ENCODE data around the gene SMC4. TPM values are rescaled to one million over a fixed set of nuclear protein-coding genes. Genes with fewer than 3 reads are reported as not detected.

Gene SMC4
- total RNA-seq, 2 experiments from 2014 or later = 149 to 154 TPM

GRCh38 chr3:160464321-160464720, 64.9 kb downstream of the SMC4 start:
- peaks cover 9% of the 10 kb centered on the region for H3K27me3 Mint-ChIP-seq
- TF ChIP-seq CTCF (IDR thresholded peaks at IDR 0.05) = no peak
- DNase-seq (no peak), ATAC-seq (no peak)
- H3K36me3 Mint-ChIP-seq (ENCODE audit: low read depth) = no peaks in the 10 kb centered on the region
- H3K27ac Mint-ChIP-seq = no peak overlapping the region
- no peaks in the 10 kb centered on the region for H3K4me1 Mint-ChIP-seq (ENCODE audit: low read depth)
- ChIA-PET POLR2A (interaction anchor here (0.7 kb wide), 1 partner anchor 14 kb away, joined by 3 read pairs; the partner anchor contains the start of gene TRIM59), CTCF (interaction anchor here (0.7 to 0.8 kb wide), 2 partner anchors 9 to 51 kb away, joined by 3 read pairs; no protein-coding TSS in a partner anchor)
- intact Hi-C loops (cut with micrococcal nuclease) = no loop called here
- H3K9me3 Mint-ChIP-seq = no peaks in the 10 kb centered on the region
- no peak overlapping the region for H3K4me3 Mint-ChIP-seq

- ATAC-seq (no peak), DNase-seq (no peak)
- no peak overlapping the region for H3K4me3 Mint-ChIP-seq
- intact Hi-C loops (cut with micrococcal nuclease) = no loop called here
- H3K27me3 Mint-ChIP-seq = peaks cover 9% of the 10 kb centered on the region
- TF ChIP-seq CTCF (IDR thresholded peaks at IDR 0.05) = no peak
- H3K9me3 Mint-ChIP-seq = peaks cover 5% of the 10 kb centered on the region
- H3K36me3 Mint-ChIP-seq (ENCODE audit: low read depth) = peaks cover 2% of the 10 kb centered on the region
- ChIA-PET CTCF (interaction anchor here (0.7 kb wide), 1 partner anchor 52 kb away, joined by 3 read pairs; no protein-coding TSS in a partner anchor), POLR2A (interaction anchor here (0.7 kb wide), 1 partner anchor 15 kb away, joined by 3 read pairs; the partner anchor contains the start of gene TRIM59)
- no peak overlapping the region for H3K27ac Mint-ChIP-seq
- no peaks in the 10 kb centered on the region for H3K4me1 Mint-ChIP-seq (ENCODE audit: low read depth)
Observed at GRCh38 chr3:160464971-160465370, 65.5 kb downstream of the SMC4 start.

- peaks cover 17% of the 10 kb centered on the region for H3K9me3 Mint-ChIP-seq
- intact Hi-C loops (cut with micrococcal nuclease) = no loop called here
- no peaks in the 10 kb centered on the region for H3K4me1 Mint-ChIP-seq (ENCODE audit: low read depth)
- ATAC-seq (no peak), DNase-seq (no peak)
- peaks cover 6% of the 10 kb centered on the region for H3K27me3 Mint-ChIP-seq
- ChIA-PET POLR2A (no interaction called here), CTCF (no interaction called here)
- peaks cover 3% of the 10 kb centered on the region for H3K36me3 Mint-ChIP-seq (ENCODE audit: low read depth)
- H3K4me3 Mint-ChIP-seq = no peak overlapping the region
- TF ChIP-seq CTCF (IDR thresholded peaks at IDR 0.05) = no peak
- no peak overlapping the region for H3K27ac Mint-ChIP-seq
Observed at GRCh38 chr3:160470181-160470580, 70.7 kb downstream of the SMC4 start.

- Mint-ChIP-seq H3K27ac (no peak overlapping the region), H3K4me3 (no peak overlapping the region), H3K36me3 (ENCODE audit: low read depth) (peaks cover 3% of the 10 kb centered on the region), H3K27me3 (peaks cover 10% of the 10 kb centered on the region), H3K9me3 (peaks cover 17% of the 10 kb centered on the region), H3K4me1 (ENCODE audit: low read depth) (no peaks in the 10 kb centered on the region)
- DNase-seq (no peak), ATAC-seq (no peak)
- POLR2A ChIA-PET = no interaction called here
- TF ChIP-seq CTCF (IDR thresholded peaks at IDR 0.05) = no peak
- intact Hi-C loops (cut with micrococcal nuclease) = no loop called here
- CTCF ChIA-PET = no interaction called here
Observed at GRCh38 chr3:160471892-160472291, 72.4 kb downstream of the SMC4 start.

GRCh38 chr3:160472344-160472743, 72.9 kb downstream of the SMC4 start:
- Mint-ChIP-seq H3K4me1 (ENCODE audit: low read depth) (no peaks in the 10 kb centered on the region), H3K27ac (no peak overlapping the region), H3K4me3 (no peak overlapping the region), H3K27me3 (peaks cover 10% of the 10 kb centered on the region), H3K36me3 (ENCODE audit: low read depth) (peaks cover 3% of the 10 kb centered on the region), H3K9me3 (peaks cover 17% of the 10 kb centered on the region)
- TF ChIP-seq CTCF (IDR thresholded peaks at IDR 0.05) = no peak
- CTCF ChIA-PET = interaction anchor here (0.9 kb wide), 1 partner anchor 9 kb away, joined by 3 read pairs; no protein-coding TSS in a partner anchor
- POLR2A ChIA-PET = no interaction called here
- ATAC-seq (no peak), DNase-seq (no peak)
- intact Hi-C loops (cut with micrococcal nuclease) = no loop called here
